ENCODE results near the gene KCNQ5.

DNA sequence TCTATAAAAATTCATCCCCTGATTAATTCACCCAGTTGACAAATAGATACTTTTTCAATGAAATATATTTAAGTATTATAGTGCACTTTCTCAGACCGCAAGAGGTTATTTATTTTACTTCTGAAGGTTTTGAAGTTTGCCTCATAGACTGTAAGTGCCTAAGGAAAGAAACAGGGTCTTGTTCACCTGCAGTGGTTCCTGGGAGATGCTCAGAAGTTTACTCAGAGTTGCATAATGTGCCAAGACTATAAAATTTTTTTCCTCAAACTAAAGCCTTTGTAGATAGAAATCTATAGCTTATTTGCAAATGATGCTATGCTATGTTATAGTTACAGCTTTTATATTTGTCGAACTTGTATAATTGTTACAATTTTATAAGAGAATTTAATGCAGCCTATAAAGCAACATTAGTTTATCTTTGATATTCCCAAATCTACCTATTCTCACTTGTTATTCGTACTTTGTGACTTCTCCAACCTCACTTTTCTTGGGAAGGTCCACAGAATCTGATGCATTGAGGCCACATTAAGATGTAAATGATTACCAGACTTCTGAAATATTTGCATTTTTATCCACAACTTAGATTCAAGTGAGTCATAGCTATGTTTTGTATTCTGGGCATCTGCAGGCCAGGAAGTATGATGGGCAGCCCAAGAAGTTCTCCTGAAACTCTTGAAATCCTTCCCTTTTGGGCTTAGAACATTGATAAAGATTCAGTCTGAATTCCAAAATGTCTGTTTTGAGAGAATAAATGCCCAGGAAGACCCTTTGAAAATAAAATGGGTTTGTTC is 35.7 kb downstream of the KCNQ5 start:
- no peak for TF ChIP-seq EP300 (IDR thresholded peaks at IDR 0.05)
- TF ChIP-seq, protein P1, sequence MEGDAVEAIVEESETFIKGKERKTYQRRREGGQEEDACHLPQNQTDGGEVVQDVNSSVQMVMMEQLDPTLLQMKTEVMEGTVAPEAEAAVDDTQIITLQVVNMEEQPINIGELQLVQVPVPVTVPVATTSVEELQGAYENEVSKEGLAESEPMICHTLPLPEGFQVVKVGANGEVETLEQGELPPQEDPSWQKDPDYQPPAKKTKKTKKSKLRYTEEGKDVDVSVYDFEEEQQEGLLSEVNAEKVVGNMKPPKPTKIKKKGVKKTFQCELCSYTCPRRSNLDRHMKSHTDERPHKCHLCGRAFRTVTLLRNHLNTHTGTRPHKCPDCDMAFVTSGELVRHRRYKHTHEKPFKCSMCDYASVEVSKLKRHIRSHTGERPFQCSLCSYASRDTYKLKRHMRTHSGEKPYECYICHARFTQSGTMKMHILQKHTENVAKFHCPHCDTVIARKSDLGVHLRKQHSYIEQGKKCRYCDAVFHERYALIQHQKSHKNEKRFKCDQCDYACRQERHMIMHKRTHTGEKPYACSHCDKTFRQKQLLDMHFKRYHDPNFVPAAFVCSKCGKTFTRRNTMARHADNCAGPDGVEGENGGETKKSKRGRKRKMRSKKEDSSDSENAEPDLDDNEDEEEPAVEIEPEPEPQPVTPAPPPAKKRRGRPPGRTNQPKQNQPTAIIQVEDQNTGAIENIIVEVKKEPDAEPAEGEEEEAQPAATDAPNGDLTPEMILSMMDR (IDR thresholded peaks at IDR 0.05), result no peak
